T-helper 9 cell (primary cell): ENCODE measurements around the gene TIPRL.
"Not testable (repeated sequence)": the region's sequence is repeated elsewhere in the genome, so short reads cannot be mapped to it uniquely, and the experiment has no call there.

Source experiments
- DNase-seq: peaks from one replicate; pipeline ENCODE4 v3.0.0-alpha.2; 2020

TIPRL gene

DNA sequence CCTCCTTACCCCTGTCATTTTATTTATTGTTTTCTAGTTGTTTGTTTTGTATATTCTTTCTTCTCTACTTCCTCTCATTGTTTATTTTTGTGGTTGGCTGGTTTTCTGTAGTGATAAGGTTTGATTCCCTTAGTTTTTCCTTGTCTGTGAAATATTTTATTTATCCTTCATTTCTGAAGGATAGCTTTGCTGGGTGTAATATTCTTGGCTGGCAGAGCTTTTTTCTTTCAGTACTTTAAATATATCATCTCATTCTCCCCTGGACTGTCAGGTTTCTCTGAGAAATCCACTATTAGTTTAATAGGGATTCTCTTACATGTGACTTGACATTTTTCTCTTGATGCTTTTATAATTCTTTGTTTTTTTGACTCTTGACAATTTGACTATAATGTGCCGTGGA lies 18.8 kb upstream of the TIPRL start:
- DNase-seq, result no peak

DNA sequence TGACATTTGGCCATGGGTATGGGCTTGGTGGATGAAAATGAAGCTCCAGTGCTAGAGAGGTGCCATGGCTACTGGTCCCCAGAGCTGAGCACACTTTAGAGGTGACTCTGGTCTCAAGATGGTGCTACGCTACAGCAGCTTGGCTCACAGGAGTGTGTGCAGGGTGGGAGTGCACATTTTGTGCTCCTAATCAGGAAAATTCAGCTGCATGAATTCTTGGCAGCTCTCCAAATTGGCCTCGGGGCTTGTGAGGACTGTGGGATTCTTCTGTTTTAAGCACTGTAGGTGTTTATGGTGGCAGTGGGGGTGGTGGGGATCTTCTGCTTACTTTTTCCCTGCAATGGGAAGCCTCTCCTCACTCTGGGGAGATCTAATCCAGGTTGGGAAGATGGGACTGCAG lies 17.3 kb upstream of the TIPRL start:
- DNase-seq, result no peak

DNA sequence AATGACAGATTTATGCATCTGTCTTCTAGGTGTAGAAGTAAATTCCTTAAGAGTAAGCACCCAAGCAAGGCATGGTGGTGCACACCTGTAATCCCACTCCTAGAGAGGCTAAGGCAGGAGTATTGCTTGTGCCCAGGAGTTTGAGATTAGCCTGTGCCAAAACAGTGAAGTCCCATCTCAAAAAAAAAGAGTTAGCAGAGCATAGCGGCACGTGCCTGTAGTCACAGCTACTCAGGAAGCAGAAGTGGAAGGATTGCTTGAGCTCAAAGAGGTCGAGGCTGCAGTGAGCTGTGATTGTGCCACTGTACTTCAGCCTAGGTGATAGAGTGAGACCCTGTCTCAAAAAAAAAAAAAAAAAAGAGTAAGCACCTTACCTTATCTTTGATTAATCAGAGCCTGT lies 15.1 kb upstream of the TIPRL start:
- DNase-seq, result no peak

DNA sequence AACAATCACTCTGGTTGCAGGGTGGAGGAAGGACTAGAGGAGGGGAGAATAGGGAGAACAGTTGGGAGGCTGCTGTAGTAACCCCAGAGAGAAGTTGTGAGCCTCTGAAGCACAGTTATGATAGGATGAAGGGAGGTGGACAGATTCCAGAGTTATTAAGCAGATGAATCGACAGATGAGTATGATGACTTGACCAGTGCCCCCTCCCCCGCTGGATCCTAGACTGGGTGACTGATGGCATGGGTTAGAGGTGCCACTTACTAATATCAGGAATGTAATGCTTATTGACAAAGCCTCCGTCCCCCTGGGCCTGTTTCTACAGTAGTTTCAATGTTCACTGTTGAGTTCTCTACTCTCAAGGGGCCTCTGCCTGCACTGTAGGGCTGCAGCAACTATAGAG lies 14.0 kb upstream of the TIPRL start:
- DNase-seq, result no peak

DNA sequence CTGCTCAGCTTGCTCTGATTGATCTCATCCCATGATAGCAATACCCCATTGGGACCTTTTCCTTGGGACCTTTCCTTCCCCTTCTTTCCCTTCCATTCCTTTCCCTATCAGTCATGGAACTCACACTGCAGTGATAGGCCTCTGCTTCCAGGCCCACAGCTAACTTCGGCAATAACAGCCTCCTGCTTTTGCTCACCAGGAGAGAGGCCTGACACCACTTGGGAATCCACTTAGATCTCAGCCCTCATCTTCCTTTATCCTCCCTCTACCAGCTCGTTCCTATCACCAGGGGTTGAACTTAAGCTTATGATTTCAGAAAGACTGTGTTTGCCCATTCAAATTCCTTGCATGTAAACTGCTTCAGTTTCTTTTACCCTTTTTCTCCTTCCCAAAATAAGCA lies 11.0 kb upstream of the TIPRL start:
- DNase-seq, result no peak

DNA sequence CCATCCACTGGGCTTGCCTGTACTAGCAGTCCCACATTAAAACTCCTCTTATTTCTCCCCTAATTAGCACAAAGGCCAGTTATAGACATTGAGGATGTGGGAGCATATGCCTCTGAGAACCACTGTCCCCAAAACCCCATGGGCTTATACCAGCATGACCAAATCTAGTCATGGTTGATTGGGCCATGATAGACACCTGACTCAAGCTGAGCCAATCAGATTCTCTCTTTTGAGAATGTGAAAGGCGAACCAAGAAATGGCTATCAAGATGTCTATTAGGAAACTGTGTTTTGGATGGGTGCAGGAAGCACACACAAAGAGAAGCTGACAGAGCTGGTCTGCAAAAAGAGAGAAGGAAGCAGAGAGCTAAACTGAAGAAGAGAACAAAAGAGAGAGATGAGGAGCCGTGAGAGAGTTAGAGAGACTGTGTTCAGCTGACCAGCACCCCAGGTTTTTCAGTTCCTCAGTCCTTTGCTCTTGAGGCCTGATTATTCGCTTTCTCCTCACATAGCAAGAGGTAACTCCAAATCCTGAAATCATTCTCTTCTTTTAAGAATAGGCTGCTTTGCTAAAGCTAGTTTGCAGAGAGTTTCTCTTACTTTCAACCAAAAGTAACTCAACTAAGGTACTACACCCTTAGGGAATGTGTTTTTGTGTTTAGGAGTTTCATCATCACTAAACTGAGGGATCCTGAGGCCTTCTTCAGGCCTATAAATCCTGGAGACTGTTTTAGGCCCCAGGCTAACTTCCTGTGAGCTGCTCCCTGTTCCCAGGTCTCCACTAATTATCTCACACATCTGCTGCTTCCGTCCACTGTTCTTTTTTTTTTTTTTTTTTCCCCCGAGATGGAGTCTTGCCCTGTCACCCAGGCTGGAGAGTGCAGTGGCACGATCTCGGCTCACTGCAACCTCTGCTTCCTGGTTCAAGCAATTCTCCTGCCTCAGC lies 7.9 kb upstream of the TIPRL start:
- DNase-seq, result no peak

DNA sequence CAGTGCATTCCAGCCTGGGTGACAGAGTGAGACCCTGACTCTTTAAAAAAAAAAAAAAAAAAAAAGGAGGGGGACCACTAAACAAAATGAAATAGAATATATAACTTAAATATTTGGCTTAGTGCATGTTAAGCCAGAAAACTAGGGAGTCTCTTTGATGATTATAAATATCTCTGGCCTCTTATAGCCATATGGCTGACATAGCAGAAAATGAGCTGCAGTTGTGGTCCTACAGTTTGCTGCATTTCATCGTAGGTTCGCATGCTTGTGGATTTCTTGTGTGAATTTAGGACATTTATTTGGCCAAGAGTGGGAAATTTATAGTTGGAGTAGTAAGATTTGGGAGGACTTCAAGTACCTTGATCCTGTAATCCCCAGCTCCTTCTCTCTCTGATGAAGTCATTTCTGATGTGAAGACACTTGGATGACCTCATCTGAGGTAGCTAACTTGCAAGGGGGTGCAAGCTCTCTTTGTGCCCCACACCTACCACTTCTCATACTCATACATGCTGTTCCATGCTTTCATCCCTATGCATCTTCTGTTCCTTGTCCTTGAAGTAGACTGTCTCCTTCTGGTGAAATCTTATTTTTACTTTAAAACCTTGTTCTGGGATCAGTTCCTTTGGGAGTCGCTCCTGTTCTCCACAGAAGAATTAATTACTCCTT lies 6.4 kb upstream of the TIPRL start:
- no peak for DNase-seq

DNA sequence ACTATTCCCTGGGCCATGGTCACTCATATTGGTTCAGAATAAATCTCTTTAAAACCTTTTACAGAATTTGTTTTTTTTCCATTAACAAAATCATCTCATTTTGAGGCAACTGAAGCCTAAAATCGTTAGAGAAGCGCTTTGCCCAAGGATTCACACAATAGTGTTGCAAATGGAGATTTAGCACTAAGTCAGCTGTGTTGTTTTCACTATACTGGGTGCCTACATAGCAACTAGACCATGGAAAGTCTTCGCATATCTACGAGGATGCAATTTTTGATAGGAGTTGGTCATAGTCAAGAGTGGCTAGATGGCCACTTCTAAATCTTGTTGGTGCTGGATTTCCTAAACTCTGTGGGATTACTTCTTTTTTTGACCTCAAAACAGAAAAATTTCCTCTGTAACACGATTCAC lies 530 bp upstream of the TIPRL start:
- no peak for DNase-seq

DNA sequence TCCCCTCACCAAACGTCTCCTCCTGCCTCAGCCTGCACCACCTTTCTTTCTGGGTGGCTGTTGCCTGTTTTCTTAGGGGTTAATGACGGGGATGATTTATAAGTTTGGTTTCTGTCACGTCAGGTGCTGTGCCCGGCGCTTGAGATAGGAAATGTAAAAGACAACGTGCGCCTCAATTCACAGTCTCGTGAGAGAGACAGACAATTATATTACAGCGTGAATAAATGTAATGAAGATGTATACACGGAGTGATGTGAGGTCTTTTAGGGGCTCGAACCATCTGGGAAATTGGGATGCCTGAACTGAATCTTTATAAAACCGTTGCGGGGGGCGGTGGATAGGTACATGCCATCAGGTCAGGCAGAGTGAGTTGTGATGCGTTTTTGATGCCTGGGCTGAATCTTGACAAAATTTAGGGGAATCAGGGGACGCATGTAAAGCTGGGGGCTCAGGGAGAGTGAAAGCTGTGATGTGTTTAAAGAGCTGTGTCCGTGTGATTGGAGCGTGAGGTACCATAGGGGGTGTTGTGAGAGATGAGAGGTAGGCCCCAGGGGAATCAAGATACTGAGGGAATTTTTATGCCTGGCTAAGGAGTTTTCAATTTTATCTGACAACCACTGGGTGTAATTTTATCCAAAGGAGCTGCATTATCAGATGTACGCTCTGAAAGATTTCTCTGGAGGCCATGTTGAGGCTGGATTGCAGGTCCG lies 831 bp downstream of the TIPRL start:
- DNase-seq, result no peak

DNA sequence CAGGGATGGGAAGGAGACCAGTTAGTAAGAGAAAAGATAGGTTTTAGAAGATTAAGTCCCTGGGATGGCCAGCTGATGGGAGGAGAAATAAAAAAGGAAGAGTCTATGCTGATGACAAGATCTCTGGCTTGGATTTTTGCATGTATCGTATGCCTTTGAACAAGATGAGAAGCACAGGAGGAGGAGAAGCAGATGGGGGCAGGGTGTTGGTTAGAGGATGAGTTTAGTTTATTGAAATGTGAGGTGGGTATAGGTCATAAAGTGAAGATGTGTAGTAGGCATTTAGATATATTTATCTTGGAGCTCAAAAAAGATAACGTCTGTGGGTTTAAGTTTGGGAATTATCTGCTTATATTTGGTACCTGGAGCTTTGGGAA lies 1.4 kb downstream of the TIPRL start:
- DNase-seq, result no peak

DNA sequence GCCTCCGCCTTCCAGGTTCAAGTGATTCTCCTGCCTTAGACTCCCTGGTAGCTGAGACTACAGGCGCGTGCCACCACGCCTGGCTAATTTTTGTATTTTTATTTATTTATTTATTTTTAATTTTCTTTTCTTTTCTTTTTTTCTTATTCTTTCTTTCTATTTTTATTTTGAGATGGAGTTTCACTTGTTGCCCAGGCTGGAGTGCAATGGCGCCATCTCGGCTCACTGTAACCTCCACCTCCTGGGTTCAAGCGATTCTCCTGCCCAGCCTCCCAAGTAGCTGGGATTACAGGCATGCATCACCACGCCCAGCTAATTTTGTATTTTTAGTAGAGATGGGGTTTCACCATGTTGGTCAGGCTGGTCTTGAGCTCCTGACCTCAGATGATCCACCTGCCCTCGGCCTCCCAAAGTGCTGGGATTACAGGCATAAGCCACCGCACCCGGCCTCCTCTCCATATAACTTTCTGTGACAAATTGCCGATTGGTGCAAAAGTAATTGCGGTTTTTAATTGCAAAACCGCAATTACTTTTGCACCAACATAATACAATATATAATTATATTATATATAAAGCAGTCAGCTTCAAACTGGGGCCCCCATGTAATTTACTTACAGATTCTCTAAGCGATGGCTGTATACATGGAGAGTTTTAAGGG lies 2.4 kb downstream of the TIPRL start:
- DNase-seq, result not testable (repeated sequence)

DNA sequence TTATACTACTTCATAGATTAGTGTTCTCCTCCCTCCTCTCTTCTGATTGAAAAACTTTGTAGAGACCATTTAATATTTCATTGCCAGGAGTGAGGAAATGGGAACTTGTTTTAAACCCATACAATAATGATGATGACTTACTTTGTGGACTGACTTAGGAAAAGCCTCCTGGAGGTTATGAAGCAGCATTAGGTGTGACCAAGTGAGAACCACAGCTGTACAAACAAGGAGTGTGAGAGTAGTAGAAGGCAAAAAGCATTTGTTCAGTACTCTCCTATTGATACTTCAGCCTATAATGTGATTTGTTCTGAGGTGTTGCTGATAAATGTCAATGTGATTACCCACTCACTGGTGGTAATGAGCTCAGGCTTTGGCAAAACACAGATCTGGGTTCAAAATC lies 8.4 kb downstream of the TIPRL start:
- no peak for DNase-seq

DNA sequence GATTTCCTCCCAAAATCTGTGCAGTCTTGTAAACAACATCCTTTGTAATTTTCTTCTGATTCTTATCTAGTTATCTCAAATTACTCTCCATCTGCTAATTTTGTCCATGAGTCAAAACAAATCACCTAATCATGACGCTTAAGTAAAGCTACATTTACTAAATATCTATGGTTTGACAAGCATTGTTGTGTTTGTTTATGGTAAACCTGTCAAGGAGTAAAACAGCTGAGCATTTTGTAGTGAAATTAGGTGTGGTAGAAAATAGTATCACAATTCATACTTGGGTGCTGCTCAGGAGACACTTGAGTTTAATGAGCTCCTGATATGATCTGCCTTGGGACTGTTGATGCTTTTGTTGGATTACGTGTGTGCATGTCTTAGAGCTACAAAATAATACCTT lies 11.6 kb downstream of the TIPRL start:
- DNase-seq, result no peak

DNA sequence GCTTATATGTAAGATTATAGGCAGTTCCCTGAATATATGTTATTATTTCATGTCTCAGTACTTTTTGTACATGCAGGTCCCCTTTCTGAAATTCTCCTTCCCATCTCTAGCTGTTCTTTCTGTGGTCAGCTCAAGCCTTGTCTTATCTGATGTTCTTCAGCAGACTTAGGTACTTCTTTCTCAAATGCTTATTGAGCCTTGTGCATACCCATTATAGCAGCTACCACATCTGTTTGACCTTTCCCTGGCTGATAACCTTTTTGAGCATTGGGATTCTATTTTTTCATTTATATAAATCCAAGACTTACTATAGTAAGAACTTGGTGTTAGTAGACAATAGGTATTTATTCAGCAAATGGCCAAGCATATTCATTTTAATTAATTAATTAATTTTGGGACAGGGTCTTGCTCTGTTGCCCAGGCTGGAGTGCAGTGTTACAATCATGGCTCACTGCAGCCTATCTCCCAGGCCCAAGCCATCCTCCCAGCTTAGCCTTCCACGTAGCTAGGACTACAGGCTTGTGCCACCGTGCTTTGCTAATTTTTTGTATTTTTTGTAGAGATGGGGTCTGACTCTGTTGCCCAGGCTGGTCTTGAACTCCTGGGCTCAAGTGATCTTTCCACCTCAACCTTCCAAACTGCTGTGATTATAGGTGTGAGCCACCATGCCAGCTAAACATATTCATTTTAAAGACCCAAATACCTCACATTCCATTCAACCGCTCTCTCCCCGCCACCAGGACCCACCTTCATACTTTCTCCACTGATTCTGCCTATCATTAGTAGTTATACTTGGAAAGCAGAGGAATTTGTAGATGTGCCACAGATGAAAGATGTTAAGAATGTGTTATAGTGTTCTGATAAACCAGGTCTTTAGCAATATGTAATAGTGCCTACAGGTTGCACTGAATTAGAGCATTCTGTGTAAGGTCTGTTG lies 16.7 kb downstream of the TIPRL start:
- DNase-seq, result no peak

DNA sequence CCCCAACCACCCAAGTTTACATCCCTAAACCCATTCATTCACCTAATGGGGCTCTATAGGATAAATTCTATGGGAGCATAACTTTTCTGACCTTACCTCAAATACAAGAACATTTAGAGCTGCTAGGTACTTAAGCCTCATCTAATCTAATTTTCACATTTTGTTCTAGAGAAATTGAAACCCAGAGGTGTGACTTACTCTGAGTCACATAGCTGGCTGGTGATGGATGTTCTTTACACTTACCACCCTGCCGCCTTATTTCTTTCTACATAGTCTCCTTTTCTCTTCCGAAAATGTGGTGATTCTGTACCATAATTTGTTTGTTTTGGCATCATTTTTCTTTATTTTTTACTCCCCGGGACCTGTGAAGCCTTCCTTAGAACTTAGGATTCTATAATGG lies 20.3 kb downstream of the TIPRL start:
- no peak for DNase-seq

DNA sequence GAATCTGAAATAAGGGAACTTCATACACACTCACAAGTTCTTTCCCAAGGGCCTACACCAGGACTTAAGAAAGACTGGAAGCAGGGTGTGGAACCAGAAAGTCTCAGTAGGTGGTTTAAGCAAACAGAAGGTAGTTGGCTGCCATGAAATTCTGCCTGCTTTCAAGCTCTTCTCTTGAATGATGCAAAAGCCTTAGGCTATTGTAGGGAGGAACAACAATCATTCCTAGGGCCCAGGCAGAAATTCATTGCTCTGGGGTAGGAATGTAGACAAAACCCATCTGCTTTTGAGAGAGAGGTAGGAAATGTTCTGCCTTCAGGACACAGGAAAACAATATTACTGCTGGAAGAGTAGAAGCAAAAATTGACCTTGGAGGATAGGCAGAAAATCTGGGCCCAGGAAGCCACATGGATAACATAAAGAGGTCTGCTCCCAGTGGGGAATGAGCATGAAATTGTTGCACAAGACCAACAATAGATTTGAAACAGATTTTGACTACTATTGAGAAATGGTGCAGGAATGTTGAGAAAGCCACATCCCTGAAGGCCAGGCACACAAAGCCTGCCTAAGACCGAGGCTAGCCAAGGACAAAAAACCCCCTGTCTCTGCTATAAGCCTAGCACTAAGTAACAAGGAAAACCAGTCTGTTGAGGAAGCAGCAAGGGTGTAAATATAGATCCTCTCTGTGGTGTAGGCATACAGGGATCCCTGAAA lies 24.3 kb downstream of the TIPRL start:
- no peak for DNase-seq

DNA sequence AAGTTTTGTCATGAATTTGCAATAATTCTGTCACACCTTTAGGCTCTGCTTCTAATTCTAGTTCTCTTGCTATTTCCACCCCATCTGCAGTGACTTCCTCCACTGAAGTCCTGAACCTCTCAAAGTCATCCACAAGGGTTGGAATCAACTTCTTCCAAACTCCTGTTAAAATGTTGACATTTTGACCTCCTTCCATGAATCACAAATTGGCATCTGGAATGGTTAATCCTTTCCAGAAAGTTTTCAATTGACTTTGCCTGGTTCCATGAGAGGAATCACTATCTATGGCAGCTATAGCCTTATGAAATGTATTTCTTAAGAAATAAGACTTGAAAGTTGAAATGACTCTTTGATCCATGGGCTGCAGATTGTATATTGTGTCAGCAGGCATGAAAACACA lies 27.3 kb downstream of the TIPRL start:
- no peak for DNase-seq

DNA sequence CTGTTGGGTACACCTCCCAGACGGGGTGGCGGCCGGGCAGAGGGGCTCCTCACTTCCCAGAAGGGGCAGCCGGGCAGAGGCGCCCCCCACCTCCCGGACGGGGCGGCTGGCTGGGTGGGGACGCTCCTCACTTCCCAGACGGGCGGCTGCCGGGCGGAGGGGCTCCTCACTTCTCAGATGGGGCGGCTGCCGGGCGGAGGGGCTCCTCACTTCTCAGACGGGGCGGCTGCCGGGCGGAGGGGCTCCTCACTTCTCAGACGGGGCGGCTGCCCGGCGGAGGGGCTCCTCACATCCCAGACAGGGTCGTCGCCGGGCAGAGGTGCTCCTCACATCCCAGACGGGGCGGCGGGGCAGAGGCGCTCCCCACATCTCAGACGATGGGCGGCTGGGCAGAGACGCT lies 28.9 kb downstream of the TIPRL start:
- not testable (repeated sequence) for DNase-seq

DNA sequence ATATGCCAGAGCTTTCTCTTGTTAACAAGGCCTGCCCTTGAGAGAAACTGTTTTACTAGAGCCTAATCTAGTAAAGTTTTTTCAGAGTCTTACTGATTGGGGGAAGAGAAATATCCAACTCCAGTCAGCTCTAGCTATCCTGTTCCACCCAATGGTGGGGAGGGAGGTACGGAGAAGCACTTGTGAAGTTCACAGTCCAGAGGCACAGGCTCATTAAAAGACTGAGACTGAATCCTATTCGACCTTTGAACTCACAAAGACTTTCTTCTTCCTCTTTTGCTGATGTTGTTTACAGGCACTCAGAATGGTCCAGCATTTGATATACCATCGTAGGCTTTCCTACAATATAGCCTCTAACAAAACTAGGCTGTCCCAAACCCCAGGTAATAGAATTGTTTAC lies 31.6 kb downstream of the TIPRL start:
- no peak for DNase-seq

DNA sequence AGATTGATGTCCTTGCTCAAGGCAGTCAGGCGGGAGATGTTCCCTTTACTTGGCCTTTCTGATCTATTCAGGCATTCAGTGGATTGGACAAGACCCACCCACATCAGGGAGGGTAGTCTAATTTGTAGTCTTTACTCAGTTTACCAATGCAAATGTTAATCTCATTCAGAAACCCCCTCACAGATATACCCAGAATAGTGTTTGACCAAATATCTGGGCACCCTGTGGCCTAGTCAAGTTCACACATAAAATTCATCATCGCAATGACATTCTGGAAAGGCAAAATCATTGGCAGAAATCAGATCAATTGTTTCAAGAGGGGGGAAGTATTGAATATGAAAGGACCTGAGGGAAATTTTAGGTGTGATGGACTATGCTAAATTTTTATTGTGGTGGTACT lies 34.6 kb downstream of the TIPRL start:
- DNase-seq, result no peak

DNA sequence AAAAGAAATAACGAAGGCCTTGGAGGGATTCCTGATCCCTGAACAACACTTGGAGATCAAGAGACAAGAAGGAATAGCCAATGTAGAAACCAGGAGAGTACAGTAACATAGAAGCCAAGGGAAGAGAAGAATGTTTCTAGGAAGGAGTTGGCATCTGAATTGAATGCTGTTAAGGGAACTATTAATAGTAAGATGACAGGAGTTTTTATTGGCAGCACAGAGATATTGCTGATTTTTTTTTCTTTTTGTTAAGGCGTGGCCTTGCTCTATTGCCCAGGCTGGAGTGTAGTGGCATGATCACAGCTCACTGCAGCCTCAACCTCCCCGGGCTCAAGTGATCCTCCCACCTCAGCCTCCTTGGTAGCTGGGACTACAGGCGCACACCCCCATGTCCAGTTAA lies 37.4 kb downstream of the TIPRL start:
- no peak for DNase-seq
